ENCODE results near the gene NUP214. TPM values are rescaled to one million over a fixed set of nuclear protein-coding genes. Genes with fewer than 3 reads are reported as not detected.
"Not testable (repeated sequence)": the region's sequence is repeated elsewhere in the genome, so short reads cannot be mapped to it uniquely, and the experiment has no call there.

Gene NUP214
- total RNA-seq, 1 donor from 2014 or later: 12.2 TPM

DNA sequence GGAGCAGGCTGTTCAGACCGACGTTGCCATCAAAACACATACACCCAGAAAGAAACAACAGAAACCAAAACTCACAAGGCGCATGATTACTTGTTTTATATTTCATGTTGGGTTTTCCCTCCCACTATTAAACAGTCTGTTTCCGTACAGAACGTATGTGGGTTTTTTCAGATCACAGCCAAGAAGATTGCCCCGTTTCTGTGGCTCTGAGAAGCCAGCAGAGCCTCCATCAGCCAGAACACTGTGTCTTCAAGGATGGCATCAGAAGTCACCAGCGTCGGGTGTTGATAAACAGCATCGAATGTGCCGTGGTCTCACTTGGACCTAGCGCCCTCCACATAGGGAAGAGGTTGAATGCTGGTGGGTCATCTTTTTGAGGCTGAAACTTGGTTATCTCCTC, 108.2 kb downstream of the NUP214 start:
- no peak for DNase-seq (ENCODE audit: low read depth, low spot score)

DNA sequence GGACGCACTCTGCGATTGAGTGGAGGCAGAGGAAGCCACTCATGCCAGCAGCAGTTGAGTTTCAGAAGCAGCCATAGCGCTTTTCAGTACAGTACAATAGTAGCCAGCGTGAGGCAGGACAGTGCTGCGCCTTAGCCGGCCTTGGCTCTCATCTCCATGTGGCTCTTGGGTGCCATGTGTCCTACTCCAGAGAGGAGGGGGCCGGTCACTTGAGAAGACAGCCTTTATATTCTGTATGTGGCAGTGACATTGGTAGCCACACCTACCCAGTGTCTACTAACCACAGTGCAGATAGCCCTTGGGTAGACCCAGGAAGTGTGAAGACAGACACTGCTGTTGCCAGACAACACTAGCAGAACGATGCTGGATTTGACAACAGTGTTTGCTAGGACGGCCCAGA, 108.6 kb downstream of the NUP214 start:
- DNase-seq (ENCODE audit: low read depth, low spot score): no peak

DNA sequence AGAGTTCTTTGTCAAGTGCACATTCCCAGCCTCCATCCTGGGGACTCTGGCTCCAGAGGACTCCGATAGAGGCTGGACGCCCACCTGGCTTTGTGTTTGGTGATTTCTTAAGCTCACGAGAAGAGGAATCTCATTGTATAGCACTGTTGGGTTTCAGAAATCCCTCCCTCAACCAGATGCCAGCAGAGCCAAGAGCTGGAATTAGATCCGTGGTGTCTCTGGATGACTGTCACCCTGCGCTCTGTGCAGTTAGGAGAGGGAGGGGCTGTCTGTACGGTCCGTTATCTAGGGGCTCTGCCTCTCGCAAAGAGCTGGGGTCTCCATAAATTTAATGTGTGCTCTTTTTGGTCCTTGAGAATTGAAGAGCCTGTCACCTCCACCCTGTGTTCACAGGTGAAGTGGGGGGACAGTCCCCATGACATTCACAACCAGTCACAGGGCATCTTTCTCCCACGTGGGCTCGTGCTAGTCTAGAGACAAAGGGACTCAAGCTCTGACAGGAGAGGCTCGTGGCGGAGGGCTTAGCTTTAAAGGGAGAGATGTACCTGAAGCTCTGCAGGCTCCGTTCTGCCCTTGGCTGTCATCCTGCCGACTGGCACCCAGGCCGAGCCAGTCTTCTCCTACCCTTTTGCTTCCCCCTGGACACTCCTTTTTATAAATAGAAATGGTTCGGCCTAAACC, 109.6 kb downstream of the NUP214 start:
- DNase-seq (ENCODE audit: low read depth, low spot score): no peak

DNA sequence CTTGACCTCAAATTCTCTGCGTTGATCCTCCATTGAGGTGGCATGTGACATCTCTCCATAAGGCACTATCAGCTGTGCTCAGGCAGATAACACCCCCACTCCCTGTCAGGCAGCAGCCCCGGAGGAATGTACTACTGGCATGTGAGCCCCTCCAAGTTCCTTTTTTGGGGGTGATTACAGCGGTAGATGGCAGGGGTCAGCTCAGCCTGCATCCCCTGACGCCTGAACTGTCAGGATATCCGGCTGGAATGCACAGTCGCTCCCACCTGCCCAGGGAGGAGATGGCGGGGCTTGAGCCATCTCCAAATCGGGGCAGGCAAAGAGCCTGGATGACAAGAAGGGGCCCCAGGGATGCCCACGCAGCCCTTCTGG, 110.1 kb downstream of the NUP214 start:
- no peak for DNase-seq (ENCODE audit: low read depth, low spot score)

DNA sequence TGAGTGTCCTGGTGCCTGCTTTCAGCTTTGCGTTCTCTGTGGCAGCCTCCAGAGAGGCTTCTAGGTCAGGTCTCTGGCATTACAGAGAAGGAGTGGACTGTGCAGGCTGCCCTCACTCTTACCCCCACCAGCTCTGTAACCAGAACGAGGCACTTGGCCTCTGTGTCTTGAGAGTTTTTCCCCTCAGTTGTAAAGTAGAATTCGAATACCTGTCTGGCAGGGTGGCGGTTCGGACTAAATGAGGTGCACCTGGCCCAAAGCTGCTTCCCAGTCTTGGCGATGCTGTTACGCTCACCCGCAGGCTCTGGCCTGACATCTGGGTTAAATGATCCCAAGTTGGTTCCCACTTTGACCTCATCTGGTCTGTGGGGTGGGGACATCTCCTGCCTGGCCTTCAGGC, 110.8 kb downstream of the NUP214 start:
- DNase-seq (ENCODE audit: low read depth, low spot score): no peak

DNA sequence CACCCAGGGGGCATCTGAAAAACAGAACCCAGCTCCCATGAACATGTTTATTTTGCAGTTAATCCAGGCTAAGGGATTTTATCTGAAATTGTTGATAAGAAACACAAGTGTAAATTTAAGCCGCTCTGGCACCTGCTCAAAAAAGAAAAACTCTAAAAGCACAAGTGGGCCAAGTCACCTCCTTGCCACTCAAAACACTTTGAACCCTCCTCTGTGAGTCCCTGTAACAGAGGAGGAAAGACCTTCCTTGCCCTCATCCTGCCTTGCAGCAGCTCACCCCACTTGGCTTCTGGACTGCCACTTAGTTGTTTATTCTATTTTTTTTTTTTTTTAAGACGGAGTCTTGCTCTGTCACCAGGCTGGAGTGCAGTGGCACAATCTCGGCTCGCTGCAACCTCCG, 111.4 kb downstream of the NUP214 start:
- DNase-seq (ENCODE audit: low read depth, low spot score): no peak

DNA sequence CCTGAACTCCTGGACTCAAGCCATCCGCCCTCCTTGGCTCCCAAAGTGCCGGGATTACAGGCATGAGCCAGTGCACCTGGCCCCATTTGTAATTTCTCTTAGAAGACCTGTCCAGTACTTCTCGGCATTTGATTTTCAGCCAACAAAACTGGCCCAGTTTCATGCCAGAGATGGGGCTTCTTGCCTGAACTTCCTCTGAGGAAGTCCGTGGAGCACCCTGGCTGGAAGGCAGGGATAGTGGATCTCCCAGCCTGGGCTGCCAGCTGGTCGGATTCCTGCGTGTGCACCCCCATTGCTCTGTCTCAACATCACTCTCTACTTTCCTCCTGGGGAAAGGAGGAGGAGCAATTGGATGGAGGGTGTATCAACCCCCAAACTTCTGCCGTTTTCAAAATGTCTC, 111.9 kb downstream of the NUP214 start:
- no peak for DNase-seq (ENCODE audit: low read depth, low spot score)

DNA sequence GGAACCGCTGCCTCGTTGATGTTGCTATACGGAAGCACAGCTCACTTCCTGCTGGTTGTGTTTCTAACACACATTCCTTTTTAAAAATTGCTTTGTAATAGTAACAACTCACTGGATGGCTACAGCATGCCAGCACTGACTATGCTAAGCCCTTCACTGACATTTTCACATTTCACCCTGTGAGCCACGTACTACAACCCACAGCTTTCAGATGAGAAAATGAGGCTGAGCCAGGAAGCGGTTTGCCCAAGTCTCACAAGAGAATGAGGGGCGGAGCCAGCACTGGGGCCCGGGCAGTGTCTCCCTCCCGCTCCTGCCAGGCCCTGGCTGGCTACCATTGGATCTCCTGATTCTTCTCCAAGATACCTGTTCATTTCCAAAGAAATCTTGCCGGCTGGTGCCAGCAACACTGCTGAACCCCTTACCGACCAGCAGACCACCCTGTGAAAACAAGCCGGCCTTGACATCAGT, 112.6 kb downstream of the NUP214 start:
- DNase-seq (ENCODE audit: low read depth, low spot score): peak; percentile 68

DNA sequence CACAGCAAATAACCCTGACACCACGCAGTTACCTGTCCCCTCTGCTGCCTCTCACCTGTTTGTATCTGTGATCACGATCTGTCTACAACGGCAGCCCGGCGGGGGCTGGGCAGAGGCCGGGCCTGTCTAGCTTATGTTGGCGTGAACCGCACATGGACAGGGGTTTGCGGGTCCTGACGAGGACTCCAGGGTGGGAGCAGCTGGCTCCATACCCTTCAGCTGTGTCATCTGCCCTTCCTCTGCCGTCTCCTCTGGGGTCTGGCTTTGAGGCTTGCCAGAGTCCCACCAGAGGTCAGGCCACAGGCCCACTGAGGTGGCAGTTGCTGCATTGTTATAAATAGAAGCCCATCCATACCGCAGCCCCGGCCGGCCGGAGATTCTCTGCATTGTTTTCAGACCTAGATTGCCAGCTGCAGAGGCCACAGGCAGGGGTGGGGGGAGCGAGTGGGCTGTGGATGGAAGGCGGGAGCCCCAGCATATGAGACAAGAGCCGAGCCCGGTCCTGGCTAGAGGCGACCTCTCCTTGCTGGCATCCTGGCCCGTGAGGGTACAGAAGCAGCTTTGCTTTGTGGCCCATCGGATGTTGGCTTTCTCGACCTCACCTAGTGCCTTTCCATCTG, 113.1 kb downstream of the NUP214 start:
- DNase-seq (ENCODE audit: low read depth, low spot score): no peak

DNA sequence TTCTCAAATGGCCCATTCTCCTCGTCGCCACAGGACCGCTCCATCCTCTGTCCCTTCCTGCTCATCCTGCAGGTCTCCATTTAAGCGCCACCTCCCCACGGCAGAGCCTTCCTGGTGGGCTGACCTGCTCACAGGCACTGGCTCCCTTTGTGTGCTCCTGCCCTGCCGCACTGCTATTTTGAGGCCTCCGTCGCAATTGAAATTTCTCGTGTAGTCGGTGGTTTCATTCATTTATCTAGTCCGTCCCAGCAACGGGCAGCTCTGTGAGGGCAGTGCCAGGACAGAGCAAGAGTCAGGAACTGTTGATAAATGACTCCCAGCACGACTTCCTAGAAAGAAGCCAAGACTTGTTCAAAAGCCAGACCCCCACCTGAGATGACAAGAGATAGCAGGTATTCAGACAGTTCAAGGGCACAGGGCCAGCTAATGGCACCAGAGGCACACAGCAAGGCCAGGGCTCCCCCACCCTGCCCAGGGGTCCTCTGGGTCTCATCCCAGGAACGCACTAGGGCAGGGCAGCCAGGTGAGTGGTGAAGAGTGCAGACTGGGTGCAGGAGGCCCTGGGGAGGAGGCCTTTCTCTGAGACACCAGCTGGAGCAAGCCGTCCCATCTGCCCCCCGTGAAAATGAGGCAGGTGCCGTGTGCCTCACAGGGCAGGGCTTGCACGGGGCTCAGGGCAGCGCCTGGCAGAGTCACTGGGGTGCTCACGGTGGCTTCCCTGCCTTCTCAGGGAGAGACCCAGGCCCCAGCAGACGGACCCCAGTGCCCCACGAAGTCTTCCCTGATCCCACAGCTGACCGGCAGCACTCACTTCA, 114.0 kb downstream of the NUP214 start:
- DNase-seq (ENCODE audit: low read depth, low spot score): no peak

DNA sequence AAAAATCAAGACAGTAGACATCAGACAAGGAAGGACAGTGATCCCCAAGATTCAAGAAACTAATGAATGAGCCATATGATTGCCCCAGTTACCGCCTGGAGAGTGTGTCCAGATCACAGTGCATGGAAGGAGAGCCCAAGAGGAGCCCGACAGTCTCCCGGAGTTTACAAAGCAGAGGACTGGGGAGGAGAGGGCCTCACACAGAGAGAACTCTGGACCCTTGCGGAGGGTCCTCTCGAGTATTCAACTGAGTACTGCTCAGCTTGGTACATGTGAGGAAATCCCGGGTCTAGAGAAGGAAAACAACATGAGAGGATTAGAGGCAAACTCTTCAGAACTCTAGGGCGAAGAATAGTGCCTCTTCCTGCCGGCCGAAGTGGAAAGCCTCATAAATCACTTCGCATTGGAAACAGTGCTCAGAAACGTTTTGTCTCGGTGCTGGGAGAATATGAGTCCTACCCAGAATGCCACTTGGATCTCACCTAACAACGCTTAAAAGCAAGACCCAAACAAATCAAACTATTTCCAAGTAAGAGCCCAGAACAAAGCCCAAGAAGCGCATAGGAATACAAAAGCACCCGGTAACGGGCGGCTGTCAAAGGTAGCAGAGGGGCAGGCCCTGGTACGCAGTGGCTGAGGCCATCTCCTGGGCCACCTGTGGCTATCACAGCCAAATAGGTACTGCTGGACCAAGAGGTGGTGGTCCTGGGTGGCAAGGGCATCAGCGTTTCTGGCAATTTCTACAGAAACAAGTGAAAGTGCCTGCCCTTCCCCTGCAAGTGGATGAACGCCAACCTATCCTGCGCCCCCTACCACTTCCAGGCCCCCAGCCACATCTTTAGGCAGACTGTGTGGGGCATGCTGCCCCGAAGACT, 114.9 kb downstream of the NUP214 start:
- no peak for DNase-seq (ENCODE audit: low read depth, low spot score)

DNA sequence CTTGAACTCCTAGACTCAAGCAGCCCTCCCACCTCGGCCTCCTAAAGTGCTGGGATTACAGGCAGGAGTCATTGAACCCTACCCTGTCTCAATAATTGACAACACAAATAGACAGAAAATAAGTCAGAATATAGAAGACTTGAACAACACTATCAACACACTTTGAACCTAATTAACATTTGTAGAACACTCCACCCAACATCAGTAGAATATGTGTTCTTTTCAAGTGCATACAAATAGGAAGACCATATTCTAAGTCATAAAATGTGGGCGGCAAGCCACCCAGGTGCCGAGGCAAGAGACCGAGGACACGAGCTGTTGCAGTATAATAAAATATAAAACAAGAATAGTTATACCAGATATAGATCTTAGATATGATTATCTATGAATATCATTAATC, 118.9 kb downstream of the NUP214 start:
- DNase-seq (ENCODE audit: low read depth, low spot score): not testable (repeated sequence)

DNA sequence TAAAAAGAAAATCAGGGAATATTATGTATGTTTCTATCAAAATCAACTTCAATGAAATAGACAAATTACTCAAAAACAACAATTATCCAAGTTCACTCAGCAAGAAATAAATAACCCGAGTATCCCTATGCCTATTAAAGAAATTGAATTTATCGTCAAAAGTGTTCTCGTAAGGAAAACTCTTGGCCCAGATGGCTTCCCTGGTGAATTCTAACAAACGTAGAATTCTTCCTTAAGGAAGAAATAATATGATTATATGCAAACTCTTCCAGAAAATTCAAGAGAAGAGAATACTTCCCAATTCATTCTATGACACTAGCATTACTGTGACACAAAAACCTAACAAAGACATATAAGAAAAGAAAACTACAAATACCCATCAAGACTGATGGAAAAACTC, 121.2 kb downstream of the NUP214 start:
- DNase-seq (ENCODE audit: low read depth, low spot score): no peak

DNA sequence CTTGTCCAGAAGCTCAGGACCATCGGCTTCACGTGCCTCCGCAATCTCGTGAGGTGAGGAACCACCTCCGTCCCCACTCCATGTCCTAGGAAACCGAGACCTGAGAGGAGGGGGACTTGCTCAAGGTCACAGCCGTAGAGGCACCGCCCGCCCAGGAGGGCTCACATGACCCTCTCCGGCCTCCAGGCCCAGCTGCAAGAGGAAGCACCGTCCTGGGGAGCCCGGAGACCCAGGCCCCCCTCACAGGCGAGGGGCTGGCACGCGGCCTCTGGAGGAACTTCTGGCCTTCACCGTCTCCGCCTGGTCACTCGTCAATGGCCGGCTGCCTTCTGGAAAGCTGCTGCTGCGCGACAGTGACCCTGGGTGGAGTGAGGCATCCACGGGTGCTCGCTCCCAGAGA, 126.7 kb downstream of the NUP214 start:
- no peak for DNase-seq (ENCODE audit: low read depth, low spot score)

DNA sequence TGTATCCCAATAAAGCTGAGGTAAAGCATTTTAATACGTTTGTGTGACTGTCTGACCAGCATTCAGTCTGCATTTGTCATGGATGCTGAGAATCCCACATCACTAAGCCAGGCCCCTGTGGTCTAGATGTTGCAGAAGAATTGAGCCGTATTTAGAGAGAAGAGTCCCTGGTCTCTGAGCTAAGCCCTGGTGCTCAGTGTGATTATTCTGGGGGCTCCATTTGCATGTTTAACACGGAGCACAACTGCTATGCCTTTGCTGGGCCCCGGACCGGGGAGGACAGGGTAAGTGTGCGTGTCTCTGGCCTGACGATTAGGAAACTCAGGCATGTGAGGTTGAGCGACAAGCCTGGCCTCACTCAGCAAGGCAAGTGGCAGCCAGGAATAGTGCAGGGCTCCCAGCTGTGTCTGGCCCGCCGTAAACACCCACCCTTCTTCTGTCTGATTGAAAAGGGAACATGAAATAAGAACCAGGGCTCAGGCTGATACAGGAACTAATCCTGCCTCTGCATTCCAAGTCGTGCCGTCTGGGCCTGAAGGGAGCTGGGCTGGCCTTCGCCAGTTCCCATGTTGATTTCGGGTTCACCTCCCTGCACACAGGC, 128.6 kb downstream of the NUP214 start:
- no peak for DNase-seq (ENCODE audit: low read depth, low spot score)

DNA sequence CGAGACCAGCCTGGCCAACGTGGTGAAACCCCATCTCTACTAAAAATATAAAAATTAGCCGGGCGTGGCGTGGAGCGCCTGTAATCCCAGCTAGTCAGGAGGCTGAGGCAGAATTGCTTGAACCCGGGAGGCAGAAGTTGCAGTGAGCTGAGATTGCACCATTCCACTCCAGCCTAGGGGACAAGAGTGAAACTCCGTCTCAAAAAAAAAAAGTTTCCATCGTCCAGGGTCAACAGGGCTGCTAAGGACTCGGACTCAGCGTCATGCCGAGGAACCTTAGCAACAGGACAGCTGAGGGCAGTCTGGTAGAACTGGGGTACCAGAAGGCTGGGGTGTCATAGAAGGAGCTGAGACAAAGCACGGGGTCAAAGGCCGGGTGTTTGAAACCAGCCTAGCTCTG, 129.2 kb downstream of the NUP214 start:
- no peak for DNase-seq (ENCODE audit: low read depth, low spot score)

DNA sequence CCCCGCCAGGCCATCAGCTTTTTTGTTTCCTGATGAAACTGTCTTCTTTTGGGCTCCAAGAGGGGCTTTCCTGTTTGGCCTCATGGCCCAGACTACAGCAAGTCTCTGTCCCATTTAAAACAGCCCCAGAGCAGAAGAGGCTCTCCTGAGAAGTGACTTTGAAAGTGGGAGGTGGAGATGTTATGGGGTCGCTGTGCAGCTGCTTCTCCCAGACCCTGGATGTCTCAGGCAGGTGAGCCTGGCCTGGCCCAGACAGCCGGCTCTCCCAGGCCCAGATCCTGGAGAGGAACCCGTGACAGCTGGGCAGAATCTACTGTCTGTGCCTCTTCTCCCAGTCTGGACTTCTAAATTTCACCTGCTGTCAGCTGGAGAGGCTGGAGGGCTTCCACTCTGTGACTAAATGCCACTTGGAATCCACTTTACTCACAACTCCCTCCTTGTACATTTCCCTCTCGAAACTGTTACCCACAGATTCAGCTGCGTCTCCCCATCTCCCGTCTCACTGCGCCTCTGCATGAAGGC, 130.4 kb downstream of the NUP214 start:
- DNase-seq (ENCODE audit: low read depth, low spot score): no peak

DNA sequence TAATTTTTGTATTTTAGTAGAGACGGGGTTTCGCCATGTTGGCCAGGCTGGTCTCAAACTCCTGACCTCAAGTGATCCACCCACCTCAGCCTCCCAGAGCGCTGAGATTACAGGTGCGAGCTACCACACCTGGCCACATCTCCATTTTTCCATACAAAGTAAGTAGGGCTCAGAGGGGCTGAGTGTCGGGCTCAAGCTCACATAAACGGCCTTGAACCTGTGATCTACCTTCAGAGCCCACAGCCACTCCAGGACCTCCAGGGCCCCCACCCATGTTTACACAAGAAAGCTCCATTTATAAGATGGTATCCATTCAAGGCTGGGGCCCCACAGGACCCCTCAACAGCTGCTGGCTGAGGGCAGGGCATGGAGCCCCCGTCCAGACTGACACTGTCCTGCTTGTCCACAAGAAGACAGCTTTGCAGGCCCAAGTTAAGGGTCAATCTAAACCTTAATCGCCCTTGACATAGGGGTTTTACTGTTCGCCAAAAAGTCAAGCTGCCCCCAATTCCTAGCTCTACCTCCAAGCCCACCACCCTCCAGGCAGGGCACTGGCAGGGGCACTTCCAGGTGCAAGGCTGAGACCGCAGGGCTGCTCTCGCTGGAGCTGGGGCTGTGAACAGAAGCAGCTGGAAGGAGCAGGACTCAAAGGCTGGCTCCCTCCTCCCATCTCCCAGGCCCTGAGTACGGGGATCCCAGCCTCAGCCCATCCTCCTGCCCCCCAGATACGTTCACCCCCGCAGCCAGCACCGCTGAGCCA, 132.1 kb downstream of the NUP214 start:
- no peak for DNase-seq (ENCODE audit: low read depth, low spot score)

DNA sequence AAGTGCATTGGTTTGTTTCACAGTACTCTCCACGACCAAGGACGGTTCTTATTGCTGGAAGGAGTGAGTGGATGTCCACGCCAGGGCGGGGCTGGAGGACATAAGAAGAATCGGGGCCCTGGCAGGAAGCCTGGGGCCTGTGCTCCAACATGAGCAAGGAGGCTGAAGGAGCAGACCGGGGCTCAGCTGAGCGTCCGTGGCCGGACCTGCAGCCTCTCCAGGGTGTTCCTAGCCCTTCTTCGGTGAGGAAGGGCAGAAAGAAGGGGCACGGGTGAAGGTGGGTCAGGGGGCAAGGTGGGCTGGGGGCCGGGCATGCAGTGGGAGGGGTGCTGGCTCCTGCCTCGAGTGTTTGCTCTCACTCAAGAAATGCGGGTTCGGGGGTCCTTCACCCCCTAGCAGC, 132.8 kb downstream of the NUP214 start:
- no peak for DNase-seq (ENCODE audit: low read depth, low spot score)

All from pulmonary artery endothelial cell (primary cell).